GM19023 (cell line): ENCODE measurements around the gene BOK.
A peak's percentile ranks its signal among the peaks of the same experiment; 100 is the strongest.

Experiments used
- ATAC-seq: cut with Tn5 transposase; IDR thresholded peaks from one replicate; pipeline ENCODE4 v1.9.1; 2021; ENCODE audit warnings: mild to moderate bottlenecking, moderate library complexity; ENCODE audit not compliant: unreplicated experiment

BOK gene

GRCh38 chr2:241595600-241596140, 37.1 kb downstream of the BOK start:
- no peak for ATAC-seq

- ATAC-seq, result no peak
Measured at GRCh38 chr2:241597561-241597960, 39.0 kb downstream of the BOK start.

- ATAC-seq, result no peak
Measured at GRCh38 chr2:241598061-241598460, 39.5 kb downstream of the BOK start.

- no peak for ATAC-seq
Measured at GRCh38 chr2:241598487-241598886, 39.9 kb downstream of the BOK start.

GRCh38 chr2:241599615-241600014, 41.1 kb downstream of the BOK start:
- no peak for ATAC-seq

GRCh38 chr2:241601841-241602240, 43.3 kb downstream of the BOK start:
- no peak for ATAC-seq

GRCh38 chr2:241602720-241603119, 44.2 kb downstream of the BOK start:
- ATAC-seq, result no peak

GRCh38 chr2:241603686-241604085, 45.1 kb downstream of the BOK start:
- ATAC-seq, result no peak

GRCh38 chr2:241606186-241606585, 47.6 kb downstream of the BOK start:
- no peak for ATAC-seq

- ATAC-seq, result no peak
Measured at GRCh38 chr2:241607162-241607885, 48.8 kb downstream of the BOK start.

- no peak for ATAC-seq
Measured at GRCh38 chr2:241608881-241609280, 50.3 kb downstream of the BOK start.

- ATAC-seq, result peak; percentile 89
Measured at GRCh38 chr2:241609859-241610793, 51.6 kb downstream of the BOK start.

GRCh38 chr2:241611062-241611461, 52.5 kb downstream of the BOK start:
- ATAC-seq, result no peak

GRCh38 chr2:241612156-241613016, 53.8 kb downstream of the BOK start:
- ATAC-seq, result no peak

GRCh38 chr2:241613017-241613780, 54.7 kb downstream of the BOK start:
- no peak for ATAC-seq

GRCh38 chr2:241615041-241615440, 56.5 kb downstream of the BOK start:
- no peak for ATAC-seq

- ATAC-seq, result no peak
Measured at GRCh38 chr2:241615522-241616052, 57.0 kb downstream of the BOK start.

GRCh38 chr2:241616168-241617125, 57.9 kb downstream of the BOK start:
- no peak for ATAC-seq
